ENCODE measurements around the gene GABRE.

GABRE gene

GRCh38 chrX:151996347-151996746 lies 21.9 kb upstream of the GABRE start:
- H2BK5ac ChIP-seq (ENCODE audit: low read depth, low read length, poor library complexity, severe bottlenecking), result no peak overlapping the region
- no peak overlapping the region for H3K9ac ChIP-seq (ENCODE audit: low read length)
- H3K27ac ChIP-seq (ENCODE audit: low read length, poor library complexity, severe bottlenecking), result no peak overlapping the region
- no peak overlapping the region for H2AK5ac ChIP-seq (ENCODE audit: low read length, severe bottlenecking)
- H3K4ac ChIP-seq (ENCODE audit: low read depth in 1 of 2, low read length in 2 of 2), result no peak overlapping the region
- H2AFZ ChIP-seq (ENCODE audit: low read depth, low read length), result no peak overlapping the region
- no peak overlapping the region for H4K8ac ChIP-seq (ENCODE audit: low read length)
- no peaks in the 10 kb centered on the region for H3K4me1 ChIP-seq (ENCODE audit: control insufficient read depth, insufficient read depth, low read depth, low read length)
- H3K27me3 ChIP-seq (ENCODE audit: control insufficient read depth in 1 of 2, insufficient read depth in 1 of 2, low read length in 2 of 2), result peaks cover 0 to 6% of the 10 kb centered on the region in 2 experiments
- no peak overlapping the region for H2BK12ac ChIP-seq (ENCODE audit: low read length in 2 of 2)
- H4K91ac ChIP-seq (ENCODE audit: low read length), result no peak overlapping the region
- WGBS, result 66% methylated on average over 3 of the region's 5 CpGs
- H3K9me3 ChIP-seq (ENCODE audit: control insufficient read depth, low read length), result no peaks in the 10 kb centered on the region
- no peak for DNase-seq
- H3K18ac ChIP-seq (ENCODE audit: low read depth in 1 of 2, low read length in 2 of 2), result no peak overlapping the region
- H2BK15ac ChIP-seq (ENCODE audit: low read depth, poor library complexity, severe bottlenecking), result no peak overlapping the region
- H2BK120ac ChIP-seq (ENCODE audit: low read depth, low read length), result no peak overlapping the region
- no peaks in the 10 kb centered on the region for H3K36me3 ChIP-seq (ENCODE audit: control insufficient read depth in 1 of 2, insufficient read depth in 2 of 2, low read depth in 1 of 2, low read length in 2 of 2)
- no peaks in the 10 kb centered on the region for H3K79me1 ChIP-seq (replicated peaks; ENCODE audit: low read length, poor library complexity, severe bottlenecking)
- no peak overlapping the region for H3K14ac ChIP-seq (ENCODE audit: low read length in 2 of 2)
- H3K23ac ChIP-seq (ENCODE audit: low read length in 2 of 2), result no peak overlapping the region
- no peak overlapping the region for H3K4me2 ChIP-seq (ENCODE audit: low read length, poor library complexity, severe bottlenecking)
- H3K4me3 ChIP-seq (ENCODE audit: insufficient read depth in 1 of 2, low read depth in 1 of 2, low read length in 2 of 2), result no peak overlapping the region

- no peak overlapping the region for H3K14ac ChIP-seq (ENCODE audit: low read length in 2 of 2)
- H2BK5ac ChIP-seq (ENCODE audit: low read depth, low read length, poor library complexity, severe bottlenecking), result no peak overlapping the region
- no peak overlapping the region for H3K23ac ChIP-seq (ENCODE audit: low read length in 2 of 2)
- H3K4me3 ChIP-seq (ENCODE audit: insufficient read depth in 1 of 2, low read depth in 1 of 2, low read length in 2 of 2), result no peak overlapping the region
- H3K4me1 ChIP-seq (ENCODE audit: control insufficient read depth, insufficient read depth, low read depth, low read length), result no peaks in the 10 kb centered on the region
- no peak overlapping the region for H2BK15ac ChIP-seq (ENCODE audit: low read depth, poor library complexity, severe bottlenecking)
- no peak overlapping the region for H2AK5ac ChIP-seq (ENCODE audit: low read length, severe bottlenecking)
- H3K27ac ChIP-seq (ENCODE audit: low read length, poor library complexity, severe bottlenecking), result no peak overlapping the region
- H3K4me2 ChIP-seq (ENCODE audit: low read length, poor library complexity, severe bottlenecking), result no peak overlapping the region
- H3K18ac ChIP-seq (ENCODE audit: low read depth in 1 of 2, low read length in 2 of 2), result no peak overlapping the region
- H3K27me3 ChIP-seq (ENCODE audit: control insufficient read depth in 1 of 2, insufficient read depth in 1 of 2, low read length in 2 of 2), result peaks cover 0 to 6% of the 10 kb centered on the region in 2 experiments
- 86% methylated on average over 1 of the region's 3 CpGs for WGBS
- no peak overlapping the region for H4K91ac ChIP-seq (ENCODE audit: low read length)
- H3K9me3 ChIP-seq (ENCODE audit: control insufficient read depth, low read length), result no peaks in the 10 kb centered on the region
- H2BK120ac ChIP-seq (ENCODE audit: low read depth, low read length), result no peak overlapping the region
- no peak for DNase-seq
- H3K9ac ChIP-seq (ENCODE audit: low read length), result no peak overlapping the region
- no peak overlapping the region for H2BK12ac ChIP-seq (ENCODE audit: low read length in 2 of 2)
- H3K4ac ChIP-seq (ENCODE audit: low read depth in 1 of 2, low read length in 2 of 2), result no peak overlapping the region
- no peak overlapping the region for H2AFZ ChIP-seq (ENCODE audit: low read depth, low read length)
- H4K8ac ChIP-seq (ENCODE audit: low read length), result no peak overlapping the region
- H3K36me3 ChIP-seq (ENCODE audit: control insufficient read depth in 1 of 2, insufficient read depth in 2 of 2, low read depth in 1 of 2, low read length in 2 of 2), result no peaks in the 10 kb centered on the region
- no peaks in the 10 kb centered on the region for H3K79me1 ChIP-seq (replicated peaks; ENCODE audit: low read length, poor library complexity, severe bottlenecking)
Observed at GRCh38 chrX:151994476-151994875, 20.0 kb upstream of the GABRE start.

GRCh38 chrX:151988706-151989299 lies 14.3 kb upstream of the GABRE start:
- H3K18ac ChIP-seq (ENCODE audit: low read depth in 1 of 2, low read length in 2 of 2), result no peak overlapping the region
- no peaks in the 10 kb centered on the region for H3K9me3 ChIP-seq (ENCODE audit: control insufficient read depth, low read length)
- H3K4me2 ChIP-seq (ENCODE audit: low read length, poor library complexity, severe bottlenecking), result no peak overlapping the region
- no peak overlapping the region for H4K8ac ChIP-seq (ENCODE audit: low read length)
- no peak overlapping the region for H2BK15ac ChIP-seq (ENCODE audit: low read depth, poor library complexity, severe bottlenecking)
- no peak overlapping the region for H3K27ac ChIP-seq (ENCODE audit: low read length, poor library complexity, severe bottlenecking)
- no peak overlapping the region for H3K14ac ChIP-seq (ENCODE audit: low read length in 2 of 2)
- H2BK12ac ChIP-seq (ENCODE audit: low read length in 2 of 2), result no peak overlapping the region
- H2AFZ ChIP-seq (ENCODE audit: low read depth, low read length), result no peak overlapping the region
- peaks cover 5% of the 10 kb centered on the region for H3K4me1 ChIP-seq (ENCODE audit: control insufficient read depth, insufficient read depth, low read depth, low read length)
- DNase-seq, result no peak
- H3K4ac ChIP-seq (ENCODE audit: low read depth in 1 of 2, low read length in 2 of 2), result no peak overlapping the region
- H2BK120ac ChIP-seq (ENCODE audit: low read depth, low read length), result no peak overlapping the region
- H3K79me1 ChIP-seq (replicated peaks; ENCODE audit: low read length, poor library complexity, severe bottlenecking), result no peaks in the 10 kb centered on the region
- no peak overlapping the region for H3K4me3 ChIP-seq (ENCODE audit: insufficient read depth in 1 of 2, low read depth in 1 of 2, low read length in 2 of 2)
- no peak overlapping the region for H2AK5ac ChIP-seq (ENCODE audit: low read length, severe bottlenecking)
- WGBS, result no CpG with 5 or more reads among the region's 3 CpGs
- H4K91ac ChIP-seq (ENCODE audit: low read length), result no peak overlapping the region
- peaks cover 0 to 3% of the 10 kb centered on the region in 2 experiments for H3K27me3 ChIP-seq (ENCODE audit: control insufficient read depth in 1 of 2, insufficient read depth in 1 of 2, low read length in 2 of 2)
- no peak overlapping the region for H3K9ac ChIP-seq (ENCODE audit: low read length)
- no peaks in the 10 kb centered on the region for H3K36me3 ChIP-seq (ENCODE audit: control insufficient read depth in 1 of 2, insufficient read depth in 2 of 2, low read depth in 1 of 2, low read length in 2 of 2)
- H3K23ac ChIP-seq (ENCODE audit: low read length in 2 of 2), result no peak overlapping the region
- H2BK5ac ChIP-seq (ENCODE audit: low read depth, low read length, poor library complexity, severe bottlenecking), result no peak overlapping the region

- H2BK15ac ChIP-seq (ENCODE audit: low read depth, poor library complexity, severe bottlenecking), result no peak overlapping the region
- H3K14ac ChIP-seq (ENCODE audit: low read length in 2 of 2), result no peak overlapping the region
- H2BK5ac ChIP-seq (ENCODE audit: low read depth, low read length, poor library complexity, severe bottlenecking), result no peak overlapping the region
- no peaks in the 10 kb centered on the region for H3K36me3 ChIP-seq (ENCODE audit: control insufficient read depth in 1 of 2, insufficient read depth in 2 of 2, low read depth in 1 of 2, low read length in 2 of 2)
- no peak overlapping the region for H2BK120ac ChIP-seq (ENCODE audit: low read depth, low read length)
- no peak overlapping the region for H3K4me3 ChIP-seq (ENCODE audit: insufficient read depth in 1 of 2, low read depth in 1 of 2, low read length in 2 of 2)
- H2AK5ac ChIP-seq (ENCODE audit: low read length, severe bottlenecking), result no peak overlapping the region
- no peak overlapping the region for H3K4me2 ChIP-seq (ENCODE audit: low read length, poor library complexity, severe bottlenecking)
- H4K91ac ChIP-seq (ENCODE audit: low read length), result no peak overlapping the region
- H3K4ac ChIP-seq (ENCODE audit: low read depth in 1 of 2, low read length in 2 of 2), result no peak overlapping the region
- no peak overlapping the region for H3K9ac ChIP-seq (ENCODE audit: low read length)
- H3K27me3 ChIP-seq (ENCODE audit: control insufficient read depth in 1 of 2, insufficient read depth in 1 of 2, low read length in 2 of 2), result peaks cover 0 to 3% of the 10 kb centered on the region in 2 experiments
- H4K8ac ChIP-seq (ENCODE audit: low read length), result no peak overlapping the region
- no peak for DNase-seq
- no peaks in the 10 kb centered on the region for H3K79me1 ChIP-seq (replicated peaks; ENCODE audit: low read length, poor library complexity, severe bottlenecking)
- no peak overlapping the region for H3K18ac ChIP-seq (ENCODE audit: low read depth in 1 of 2, low read length in 2 of 2)
- H2BK12ac ChIP-seq (ENCODE audit: low read length in 2 of 2), result no peak overlapping the region
- 71% methylated on average over 2 of the region's 4 CpGs for WGBS
- no peak overlapping the region for H3K27ac ChIP-seq (ENCODE audit: low read length, poor library complexity, severe bottlenecking)
- H3K4me1 ChIP-seq (ENCODE audit: control insufficient read depth, insufficient read depth, low read depth, low read length), result peaks cover 6% of the 10 kb centered on the region
- H3K9me3 ChIP-seq (ENCODE audit: control insufficient read depth, low read length), result no peaks in the 10 kb centered on the region
- no peak overlapping the region for H2AFZ ChIP-seq (ENCODE audit: low read depth, low read length)
- H3K23ac ChIP-seq (ENCODE audit: low read length in 2 of 2), result no peak overlapping the region
Observed at GRCh38 chrX:151987108-151987507, 12.6 kb upstream of the GABRE start.
